Mucosa of rectum (tissue), 2 donors: ENCODE data around the gene ZNF407.

Experiments used
- H3K27ac ChIP-seq, 2 donors: one replicate each; pipeline ENCODE4 v1.7.0; 2013; ENCODE audit warnings: inconsistent platforms in 2 of 2, low read depth in 2 of 2, low read length in 2 of 2
- H3K27me3 ChIP-seq, 2 donors: one replicate each; pipeline ENCODE4 v1.7.0; 2013; ENCODE audit warnings: low read length in 2 of 2; ENCODE audit not compliant: control insufficient read depth in 2 of 2, insufficient read depth in 2 of 2
- H3K36me3 ChIP-seq, 2 donors: one replicate each; pipeline ENCODE4 v1.7.0; 2013; ENCODE audit warnings: low read length in 2 of 2; ENCODE audit not compliant: control insufficient read depth in 2 of 2, insufficient read depth in 2 of 2
- H3K4me1 ChIP-seq, 2 donors: one replicate each; pipeline ENCODE4 v1.7.0; 2013; ENCODE audit warnings: low read length in 2 of 2, mild to moderate bottlenecking in 1 of 2; ENCODE audit not compliant: control insufficient read depth in 2 of 2, insufficient read depth in 2 of 2
- H3K4me3 ChIP-seq, 2 donors: one replicate each; pipeline ENCODE4 v1.7.0; 2013; ENCODE audit warnings: low read length in 2 of 2
- H3K9ac ChIP-seq, 2 donors: one replicate each; pipeline ENCODE4 v1.7.0; 2013; ENCODE audit warnings: low read length in 2 of 2, low read depth in 1 of 2, mild to moderate bottlenecking in 1 of 2
- H3K9me3 ChIP-seq, 2 donors: one replicate each; pipeline ENCODE4 v1.7.0; 2013; ENCODE audit warnings: low read length in 2 of 2; ENCODE audit not compliant: control insufficient read depth in 2 of 2
- donor health status: healthy.
- donor health status: Normal muscosa, but diverticular disease.

The ZNF407 gene

GRCh38 chr18:75071866-75072671 lies 474.4 kb downstream of the ZNF407 start:
- Histone ChIP-seq H3K27me3 (no peaks in the 10 kb centered on the region), H3K36me3 (no peaks in the 10 kb centered on the region), H3K9me3 (no peaks in the 10 kb centered on the region), H3K4me1 (peaks cover 4 to 5% of the 10 kb centered on the region in 2 donors), H3K27ac (peak overlapping the region in 1 of 2 donors; percentile 65), H3K9ac (no peak overlapping the region), H3K4me3 (no peak overlapping the region)

DNA sequence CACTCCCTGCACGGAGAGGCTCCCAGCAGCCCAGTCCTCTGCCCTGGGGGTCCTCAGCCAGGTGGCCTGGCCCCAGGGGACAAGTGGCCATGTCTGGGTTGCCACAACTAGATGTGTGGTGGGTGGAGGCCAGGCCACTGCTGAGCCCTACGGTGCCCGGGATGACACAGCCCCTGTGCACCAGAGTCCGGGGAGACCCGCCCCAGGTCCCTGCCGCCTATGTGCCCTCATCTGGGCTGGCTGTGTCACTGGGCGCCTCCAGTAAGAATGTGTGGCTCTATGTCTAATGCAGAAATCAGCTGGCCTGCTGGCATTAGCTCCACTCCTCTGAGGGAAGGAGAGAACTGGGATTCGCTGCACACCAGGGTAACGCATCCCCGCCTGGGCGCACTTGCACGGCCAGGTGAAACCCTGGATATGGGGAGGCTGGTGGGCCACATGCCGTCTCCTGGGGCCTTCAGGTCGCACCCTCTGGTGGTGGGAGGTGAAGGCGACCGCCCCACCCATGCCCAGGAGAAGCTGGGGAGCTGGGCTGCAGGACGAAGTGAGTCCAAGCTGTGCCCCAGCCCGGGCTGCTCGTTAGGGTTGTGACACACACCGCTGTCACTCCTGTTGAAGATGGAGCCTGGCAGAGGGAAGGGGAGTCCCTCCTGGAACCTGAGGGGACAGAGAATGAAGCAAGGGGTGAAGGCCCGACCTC lies 475.2 kb downstream of the ZNF407 start:
- Histone ChIP-seq H3K27ac (no peak overlapping the region), H3K4me3 (no peak overlapping the region), H3K27me3 (no peaks in the 10 kb centered on the region), H3K9me3 (no peaks in the 10 kb centered on the region), H3K4me1 (peaks cover 4 to 5% of the 10 kb centered on the region in 2 donors), H3K36me3 (no peaks in the 10 kb centered on the region), H3K9ac (no peak overlapping the region)

GRCh38 chr18:75073654-75074053 lies 476.0 kb downstream of the ZNF407 start:
- Histone ChIP-seq H3K9ac (no peak overlapping the region), H3K9me3 (no peaks in the 10 kb centered on the region), H3K36me3 (no peaks in the 10 kb centered on the region), H3K4me3 (no peak overlapping the region), H3K27me3 (no peaks in the 10 kb centered on the region), H3K27ac (no peak overlapping the region), H3K4me1 (peaks cover 4 to 5% of the 10 kb centered on the region in 2 donors)

DNA sequence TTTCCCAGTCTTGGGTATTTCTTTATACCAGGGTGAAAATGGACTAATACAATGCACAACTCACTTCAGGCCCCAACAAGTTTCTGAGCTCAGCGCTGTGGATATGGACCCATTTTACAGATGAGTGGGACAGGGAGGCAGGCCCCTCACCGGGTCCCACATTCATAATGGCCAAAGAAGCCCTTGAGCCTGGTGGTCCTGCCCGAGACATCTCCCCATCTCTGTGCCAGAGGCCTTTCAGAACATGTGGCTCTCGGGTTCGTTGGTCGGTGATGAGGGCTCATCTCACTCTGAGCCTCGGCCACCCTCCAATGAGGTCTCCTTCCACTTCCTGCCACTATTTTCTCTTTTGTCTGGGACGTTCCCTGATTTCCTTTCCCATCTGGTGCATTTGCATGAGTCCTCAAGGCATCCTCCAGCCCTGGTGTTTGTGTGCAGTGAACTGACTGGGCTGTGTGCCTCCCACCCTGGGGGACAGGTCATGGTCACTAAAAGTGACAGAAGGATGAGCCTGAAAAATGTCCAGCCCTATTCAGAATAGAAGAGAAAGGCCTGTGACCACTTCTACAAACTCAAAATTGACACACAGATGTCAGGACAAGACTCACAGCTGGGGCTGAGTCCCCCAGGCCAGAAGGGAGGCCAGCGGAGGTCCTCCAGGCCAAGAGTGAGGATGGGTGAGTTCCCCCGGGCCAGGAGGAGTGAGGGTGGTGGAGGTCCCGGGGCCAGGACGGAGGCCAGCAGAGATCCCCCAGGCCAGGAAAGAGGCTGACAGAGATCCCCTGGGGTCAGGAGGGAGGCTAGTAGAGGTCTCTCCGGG lies 476.7 kb downstream of the ZNF407 start:
- Histone ChIP-seq H3K9me3 (no peaks in the 10 kb centered on the region), H3K4me1 (peaks cover 4 to 5% of the 10 kb centered on the region in 2 donors), H3K9ac (no peak overlapping the region), H3K4me3 (no peak overlapping the region), H3K27ac (no peak overlapping the region), H3K36me3 (no peaks in the 10 kb centered on the region), H3K27me3 (no peaks in the 10 kb centered on the region)

DNA sequence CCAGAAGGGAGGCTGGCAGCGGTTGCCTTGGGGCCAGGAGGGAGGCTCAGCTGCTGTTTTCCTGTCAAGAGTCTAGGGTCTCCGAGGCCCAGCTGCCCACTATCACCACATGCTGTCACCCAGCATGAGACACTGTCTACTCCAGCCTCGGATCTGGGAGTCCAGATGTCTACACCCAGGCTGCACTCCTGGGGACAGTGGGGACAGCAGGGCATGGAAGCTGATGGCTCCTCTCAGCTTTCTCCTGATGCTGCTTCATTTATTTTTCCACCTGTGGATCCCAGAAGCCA lies 477.3 kb downstream of the ZNF407 start:
- Histone ChIP-seq H3K27me3 (no peaks in the 10 kb centered on the region), H3K36me3 (no peaks in the 10 kb centered on the region), H3K9me3 (no peaks in the 10 kb centered on the region), H3K27ac (no peak overlapping the region), H3K4me3 (no peak overlapping the region), H3K4me1 (peaks cover 4 to 5% of the 10 kb centered on the region in 2 donors), H3K9ac (no peak overlapping the region)

- Histone ChIP-seq H3K4me1 (peaks cover under 1 to 2% of the 10 kb centered on the region in 2 donors), H3K36me3 (no peaks in the 10 kb centered on the region), H3K9ac (no peak overlapping the region), H3K27me3 (no peaks in the 10 kb centered on the region), H3K27ac (no peak overlapping the region), H3K4me3 (no peak overlapping the region), H3K9me3 (no peaks in the 10 kb centered on the region)
Observed at GRCh38 chr18:75075429-75075841, 477.8 kb downstream of the ZNF407 start.

- Histone ChIP-seq H3K4me1 (peaks cover 0 to 2% of the 10 kb centered on the region in 2 donors), H3K9ac (no peak overlapping the region), H3K9me3 (no peaks in the 10 kb centered on the region), H3K36me3 (no peaks in the 10 kb centered on the region), H3K27me3 (no peaks in the 10 kb centered on the region), H3K27ac (no peak overlapping the region), H3K4me3 (no peak overlapping the region)
Observed at GRCh38 chr18:75076286-75076685, 478.6 kb downstream of the ZNF407 start.

DNA sequence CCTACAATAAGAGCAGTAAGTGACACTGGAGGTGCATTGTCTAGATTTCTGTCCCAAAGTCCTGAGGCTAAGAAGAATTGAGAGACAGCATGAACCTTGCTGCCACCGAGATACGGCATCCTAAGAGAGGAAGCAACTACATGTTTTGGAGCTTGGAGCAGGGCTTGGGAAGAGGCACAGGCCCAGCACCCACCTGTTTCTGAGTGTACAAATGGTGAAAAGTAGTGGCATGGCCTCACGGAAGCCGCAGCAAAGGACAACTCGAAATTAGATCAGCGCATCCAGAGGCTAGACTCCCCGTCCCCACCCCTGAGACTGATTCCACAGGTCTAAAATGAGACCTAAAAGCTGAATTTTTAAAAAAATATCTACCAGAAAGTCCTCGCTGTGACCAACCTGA lies 483.8 kb downstream of the ZNF407 start:
- H3K4me1 ChIP-seq = no peaks in the 10 kb centered on the region
- no peak overlapping the region for H3K27ac ChIP-seq

GRCh38 chr18:75083131-75083530 lies 485.5 kb downstream of the ZNF407 start:
- H3K4me3 ChIP-seq = no peak overlapping the region
- H3K9ac ChIP-seq = no peak overlapping the region
- H3K27me3 ChIP-seq = no peaks in the 10 kb centered on the region

More for the DNA sequence above, 483.8 kb downstream of the ZNF407 start:
- Histone ChIP-seq H3K36me3 (no peaks in the 10 kb centered on the region), H3K27me3 (no peaks in the 10 kb centered on the region), H3K4me3 (no peak overlapping the region), H3K9ac (no peak overlapping the region), H3K9me3 (peaks cover 0 to 2% of the 10 kb centered on the region in 2 donors)

DNA sequence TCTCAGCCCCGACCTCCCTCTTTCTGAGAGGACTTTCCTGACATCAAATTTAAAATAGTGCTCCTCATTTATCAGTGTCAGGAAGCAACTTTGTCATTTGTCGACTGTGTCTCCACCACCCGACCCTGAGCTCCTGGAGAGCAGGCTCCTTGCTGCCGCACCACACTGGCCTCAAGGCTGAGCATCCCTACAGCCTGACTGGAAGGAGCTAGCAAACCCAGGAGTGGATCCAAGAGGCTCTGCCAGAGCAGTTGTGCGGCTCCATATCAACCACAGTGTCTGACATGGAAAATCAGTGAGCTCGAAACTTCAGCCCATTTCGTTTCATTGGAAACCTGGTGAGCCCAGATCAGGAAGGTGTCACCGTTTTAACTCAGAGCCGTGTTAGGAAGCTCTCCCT lies 486.1 kb downstream of the ZNF407 start:
- Histone ChIP-seq H3K4me1 (no peaks in the 10 kb centered on the region), H3K9me3 (peaks cover 0 to 2% of the 10 kb centered on the region in 2 donors), H3K9ac (no peak overlapping the region), H3K27me3 (no peaks in the 10 kb centered on the region), H3K27ac (no peak overlapping the region), H3K36me3 (no peaks in the 10 kb centered on the region), H3K4me3 (no peak overlapping the region)

More at GRCh38 chr18:75083131-75083530, 485.5 kb downstream of the ZNF407 start:
- Histone ChIP-seq H3K27ac (no peak overlapping the region), H3K9me3 (peaks cover 0 to 2% of the 10 kb centered on the region in 2 donors), H3K4me1 (no peaks in the 10 kb centered on the region), H3K36me3 (no peaks in the 10 kb centered on the region)
